GM23248 (cell line): ENCODE results near the gene KCND3. TPM values are rescaled to one million over a fixed set of nuclear protein-coding genes. Genes with fewer than 3 reads are reported as not detected.

Experiments used
- DNase-seq: peaks from one replicate; pipeline ENCODE4 v3.0.0-alpha.2; 2015
- H2AFZ ChIP-seq: fragments of 200-600 bp; sonication (generic); 2 replicates; pipeline ENCODE4 v1.6.1; 2016; ENCODE audit warnings: antibody characterized with exemption
- H3F3A ChIP-seq: fragments of 200-600 bp; sonication (generic); 2 replicates; pipeline ENCODE4 v1.6.1; 2016; ENCODE audit warnings: mild to moderate bottlenecking, antibody characterized with exemption, mixed run types; ENCODE audit not compliant: insufficient read depth
- H3K27ac ChIP-seq: fragments of 200-600 bp; sonication (generic); 2 replicates; pipeline ENCODE4 v1.5.1; 2016; ENCODE audit warnings: mild to moderate bottlenecking
- H3K27me3 ChIP-seq: fragments of 200-600 bp; sonication (generic); replicated peaks from 2 replicates; pipeline ENCODE4 v1.6.1; 2016; ENCODE audit warnings: mild to moderate bottlenecking; ENCODE audit not compliant: insufficient read depth
- H3K36me3 ChIP-seq: fragments of 200-600 bp; sonication (generic); 2 replicates; pipeline ENCODE4 v1.6.1; 2016; ENCODE audit warnings: low read depth, mild to moderate bottlenecking
- H3K4me1 ChIP-seq: fragments of 200-600 bp; sonication (generic); 2 replicates; pipeline ENCODE4 v1.6.1; 2016; ENCODE audit warnings: mild to moderate bottlenecking; ENCODE audit not compliant: insufficient read depth
- H3K4me2 ChIP-seq: fragments of 200-600 bp; sonication (generic); one replicate; pipeline ENCODE4 v1.6.1; 2016; ENCODE audit warnings: mild to moderate bottlenecking; ENCODE audit not compliant: unreplicated experiment
- H3K4me3 ChIP-seq: fragments of 200-600 bp; sonication (generic); 2 replicates; pipeline ENCODE4 v1.5.1; 2016; ENCODE audit warnings: mild to moderate bottlenecking
- H3K79me2 ChIP-seq: fragments of 200-600 bp; sonication (generic); 2 replicates; pipeline ENCODE4 v1.6.1; 2016; ENCODE audit warnings: mild to moderate bottlenecking; ENCODE audit not compliant: insufficient read depth
- H3K9ac ChIP-seq: fragments of 200-600 bp; sonication (generic); 2 replicates; pipeline ENCODE4 v1.6.1; 2016; ENCODE audit warnings: mild to moderate bottlenecking
- H3K9me2 ChIP-seq: fragments of 200-600 bp; sonication (generic); 2 replicates; pipeline ENCODE4 v1.6.1; 2016; ENCODE audit warnings: mixed run types, mild to moderate bottlenecking, moderate library complexity; ENCODE audit not compliant: insufficient read depth
- H3K9me3 ChIP-seq: fragments of 200-600 bp; sonication (generic); one replicate; pipeline ENCODE4 v1.6.1; 2017; ENCODE audit warnings: low read depth
- H4K20me1 ChIP-seq: fragments of 200-600 bp; sonication (generic); 2 replicates; pipeline ENCODE4 v1.6.0; 2016; ENCODE audit not compliant: insufficient read depth
- EZH2 ChIP-seq: fragments of 200-600 bp; sonication (generic); IDR thresholded peaks from 2 replicates; pipeline ENCODE4 v1.6.1; 2018; ENCODE audit warnings: antibody characterized with exemption, mild to moderate bottlenecking; ENCODE audit not compliant: insufficient read depth, poor library complexity, severe bottlenecking
- EZH2phosphoT487 ChIP-seq: fragments of 200-600 bp; sonication (generic); IDR thresholded peaks from 2 replicates; pipeline ENCODE4 v1.6.1; 2018; ENCODE audit warnings: antibody characterized with exemption, moderate library complexity, mild to moderate bottlenecking, low read depth; ENCODE audit not compliant: insufficient read depth
- WGBS, 2 experiments: methylation state at CpG; one replicate each; pipeline ENCODE4 v1.1.6; 2015 to 2017; ENCODE audit warnings: low lambda C conversion rate in 2 of 2, low coverage in 1 of 2; ENCODE audit errors: missing lambda C conversion rate in 2 of 2; 5-methylcytosine and 5-hydroxymethylcytosine counted together
- in situ Hi-C: fragments of 300-500 bp; cut with MboI; formaldehyde crosslinking; loops from 2 replicates; pipeline ENCODE4 v1.15.0; 2020
- polyA plus RNA-seq: library from polyadenylated mRNA; unstranded; fragments of >200 nt; fragmentation: Nextera tagmentation; extraction: Ambion mirVana; gene quantifications from 2 replicates; pipeline ENCODE4 v1.2.1, GENCODE V29; 2016
- total RNA-seq: library from RNA; depleted of rRNA; stranded (reverse); fragments of >200 nt; shearing (Covaris generic); gene quantifications from 2 replicates; pipeline ENCODE4 v1.2.3, GENCODE V29; 2014

The KCND3 gene
- total and polyA plus RNA-seq, 2 experiments from 2014 or later: 0.08 to 0.22 TPM

DNA sequence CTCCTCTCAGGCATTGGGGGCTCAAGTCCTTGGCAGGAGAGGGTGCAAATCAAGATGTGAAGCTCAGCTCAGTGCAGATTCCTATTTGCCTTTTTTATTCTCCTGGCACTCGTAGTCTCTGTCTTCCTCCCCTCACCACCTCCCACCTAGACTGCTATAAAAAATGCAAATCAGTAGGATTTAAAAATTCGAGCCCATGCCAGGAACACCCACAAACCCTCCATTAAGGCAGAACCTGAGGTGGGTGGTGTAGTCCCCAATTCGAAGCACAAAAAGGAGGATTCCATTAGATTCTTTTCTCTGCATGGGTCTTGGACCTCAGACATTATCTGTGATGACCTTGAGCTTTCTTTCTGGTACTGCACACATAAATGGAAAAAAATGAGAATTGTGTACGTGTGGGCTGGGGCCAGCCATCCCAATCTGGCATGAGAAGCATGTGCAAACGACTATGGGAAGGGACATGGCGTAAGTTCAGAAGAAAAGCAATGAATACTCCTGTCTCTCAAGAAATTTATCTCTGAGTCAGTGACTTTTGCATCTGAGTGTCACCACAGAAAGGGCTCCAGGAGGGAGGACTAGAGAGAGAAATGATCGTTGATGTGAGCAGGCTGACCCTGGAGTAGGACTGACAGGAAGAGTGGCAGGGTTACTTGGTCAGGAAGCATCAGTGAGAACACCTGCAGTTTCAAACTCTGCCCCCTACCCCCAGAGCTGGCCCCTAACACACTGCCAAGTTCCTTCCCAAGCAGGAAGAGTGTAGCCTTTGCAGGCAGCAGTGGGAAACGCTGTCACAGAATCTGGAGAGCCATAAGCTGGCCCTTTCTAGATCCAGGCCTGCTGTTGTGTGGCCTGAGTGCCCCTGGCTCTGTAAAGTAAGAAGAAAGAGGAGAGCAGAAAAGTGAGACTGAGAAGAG is 252.0 kb downstream of the KCND3 start:
- Histone ChIP-seq H3F3A (no peaks in the 10 kb centered on the region), H2AFZ (no peak overlapping the region), H3K9me2 (no peaks in the 10 kb centered on the region), H3K27ac (no peak overlapping the region), H3K4me3 (peak overlapping the region; percentile 84), H3K79me2 (no peaks in the 10 kb centered on the region), H3K4me2 (peak overlapping the region; percentile 86), H3K9me3 (no peaks in the 10 kb centered on the region), H4K20me1 (no peaks in the 10 kb centered on the region), H3K9ac (peak overlapping the region; percentile 76), H3K36me3 (no peaks in the 10 kb centered on the region), H3K4me1 (peaks cover 16% of the 10 kb centered on the region), H3K27me3 (no peaks in the 10 kb centered on the region)
- in situ Hi-C loops: no loop called here
- TF ChIP-seq EZH2phosphoT487: no peak
- TF ChIP-seq EZH2: no peak
- 81 to 83% methylated on average over 8 of the region's 8 CpGs for WGBS, 2 experiments
- DNase-seq: no peak

GRCh38 chr1:111736548-111737215 is 252.8 kb downstream of the KCND3 start:
- Histone ChIP-seq H2AFZ (no peak overlapping the region), H3F3A (no peaks in the 10 kb centered on the region), H3K9me2 (no peaks in the 10 kb centered on the region), H3K9ac (no peak overlapping the region), H3K4me1 (peaks cover 16% of the 10 kb centered on the region), H3K4me2 (no peak overlapping the region), H3K27ac (no peak overlapping the region), H3K36me3 (no peaks in the 10 kb centered on the region), H3K9me3 (no peaks in the 10 kb centered on the region), H3K27me3 (no peaks in the 10 kb centered on the region), H3K79me2 (no peaks in the 10 kb centered on the region), H3K4me3 (no peak overlapping the region), H4K20me1 (no peaks in the 10 kb centered on the region)
- in situ Hi-C loops: no loop called here
- TF ChIP-seq EZH2 (no peak), EZH2phosphoT487 (no peak)
- DNase-seq: no peak
- WGBS, 2 experiments: 85 to 90% methylated on average over 4 of the region's 4 CpGs

DNA sequence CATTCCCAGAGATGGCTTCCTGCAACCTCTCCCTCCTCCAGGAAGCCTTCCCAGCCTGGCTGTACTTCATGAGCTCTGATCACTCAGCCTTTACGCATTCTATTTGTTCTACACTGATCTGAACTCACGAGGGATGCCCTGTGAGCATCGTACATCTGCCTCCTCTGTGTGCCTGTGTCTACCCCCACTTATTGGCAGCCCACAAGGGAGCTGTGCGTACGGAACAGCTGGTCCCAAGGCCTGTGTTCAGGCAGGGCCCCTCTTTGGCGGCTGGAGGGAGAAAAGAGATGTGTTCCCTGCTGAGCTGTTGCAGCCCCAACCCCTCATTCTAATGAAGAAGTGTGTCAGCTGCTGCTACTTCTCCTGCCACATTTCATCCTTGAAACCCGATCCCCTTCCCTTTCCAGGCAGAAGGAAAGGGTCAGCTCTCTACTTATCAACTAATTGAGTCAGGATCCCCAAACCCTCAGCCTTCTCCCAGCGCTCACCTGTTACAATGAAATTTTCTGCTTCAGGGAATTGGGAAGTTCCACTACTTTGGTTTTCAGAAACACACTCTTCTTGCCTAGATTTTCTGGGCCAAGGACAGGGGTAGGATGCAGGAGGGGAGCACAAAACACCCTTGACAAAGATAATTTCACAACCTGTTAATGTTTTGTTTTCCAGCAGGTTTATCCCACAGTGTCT is 253.5 kb downstream of the KCND3 start:
- H3K4me3 ChIP-seq: no peak overlapping the region
- WGBS, 2 experiments: 89 to 90% methylated on average over 8 of the region's 8 CpGs

DNA sequence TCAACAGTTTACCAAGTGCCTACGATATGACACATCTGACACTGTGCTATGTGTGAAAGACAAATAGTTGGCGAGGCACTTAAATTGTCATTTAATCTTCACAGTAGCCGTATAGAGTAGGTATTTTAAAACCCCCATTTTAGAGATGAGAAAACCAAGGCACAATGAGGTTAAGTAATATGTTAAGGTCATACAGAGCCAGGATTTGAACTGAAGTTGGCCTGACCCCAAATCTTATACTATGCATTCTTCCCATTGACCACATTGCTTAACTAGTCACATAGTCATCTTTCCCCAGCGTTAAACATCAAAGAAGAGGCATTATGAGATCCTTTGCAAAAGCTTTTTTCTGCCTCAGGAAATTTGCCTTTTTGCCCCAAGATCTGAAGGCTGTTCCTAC is 254.1 kb downstream of the KCND3 start:
- H3K9ac ChIP-seq: no peak overlapping the region
- 91 to 92% methylated on average over 4 of the region's 4 CpGs for WGBS, 2 experiments
- no peaks in the 10 kb centered on the region for H3K79me2 ChIP-seq
- no peaks in the 10 kb centered on the region for H3K36me3 ChIP-seq
- H3K27ac ChIP-seq: no peak overlapping the region
- H3K4me1 ChIP-seq: peaks cover 16% of the 10 kb centered on the region
- in situ Hi-C loops: no loop called here
- DNase-seq: no peak
- no peaks in the 10 kb centered on the region for H3K27me3 ChIP-seq
- no peaks in the 10 kb centered on the region for H3F3A ChIP-seq
- no peak overlapping the region for H2AFZ ChIP-seq
- no peaks in the 10 kb centered on the region for H4K20me1 ChIP-seq
- TF ChIP-seq EZH2: no peak
- TF ChIP-seq EZH2phosphoT487: no peak
- no peaks in the 10 kb centered on the region for H3K9me2 ChIP-seq
- H3K4me3 ChIP-seq: no peak overlapping the region
- H3K9me3 ChIP-seq: no peaks in the 10 kb centered on the region
- H3K4me2 ChIP-seq: no peak overlapping the region

More for the DNA sequence above, 253.5 kb downstream of the KCND3 start:
- in situ Hi-C loops: no loop called here
- H3K79me2 ChIP-seq: no peaks in the 10 kb centered on the region
- H3K27ac ChIP-seq: no peak overlapping the region
- H4K20me1 ChIP-seq: no peaks in the 10 kb centered on the region
- H3K4me2 ChIP-seq: no peak overlapping the region
- TF ChIP-seq EZH2 (no peak), EZH2phosphoT487 (no peak)
- no peaks in the 10 kb centered on the region for H3F3A ChIP-seq
- no peaks in the 10 kb centered on the region for H3K9me3 ChIP-seq
- DNase-seq: no peak
- H3K4me1 ChIP-seq: peaks cover 16% of the 10 kb centered on the region
- no peaks in the 10 kb centered on the region for H3K9me2 ChIP-seq
- no peak overlapping the region for H3K9ac ChIP-seq
- no peak overlapping the region for H2AFZ ChIP-seq
- H3K27me3 ChIP-seq: no peaks in the 10 kb centered on the region
- no peaks in the 10 kb centered on the region for H3K36me3 ChIP-seq
